Iris pigment epithelial cell (primary cell): ENCODE results near the gene DOK5.

Experiments used
- DNase-seq: peaks from one replicate; pipeline ENCODE4 v3.0.0-alpha.2; 2011; ENCODE audit warnings: low read depth

The DOK5 gene

GRCh38 chr20:54698373-54698772 is 223.0 kb downstream of the DOK5 start:
- DNase-seq: no peak
